Testis (tissue), 2 donors: Measurements from ENCODE around the gene GRM7.

Source experiments
- POLR2A ChIP-seq: fragments of 450-650 bp; IDR thresholded peaks from one replicate; pipeline ENCODE4 v1.6.1; 2017; ENCODE audit warnings: antibody characterized with exemption, mild to moderate bottlenecking, moderate library complexity
- TF ChIP-seq, protein P1 (sequence below), 3 experiments: fragments of 450-650 bp in 2 of 3; fragments of 200-600 bp in 1 of 3; sonication (generic) in 1 of 3; IDR thresholded peaks; one replicate each; pipeline ENCODE4 v1.5.1; 2016 to 2019; ENCODE audit warnings: antibody characterized with exemption in 3 of 3, mild to moderate bottlenecking in 2 of 3, moderate library complexity in 1 of 3

DNA sequence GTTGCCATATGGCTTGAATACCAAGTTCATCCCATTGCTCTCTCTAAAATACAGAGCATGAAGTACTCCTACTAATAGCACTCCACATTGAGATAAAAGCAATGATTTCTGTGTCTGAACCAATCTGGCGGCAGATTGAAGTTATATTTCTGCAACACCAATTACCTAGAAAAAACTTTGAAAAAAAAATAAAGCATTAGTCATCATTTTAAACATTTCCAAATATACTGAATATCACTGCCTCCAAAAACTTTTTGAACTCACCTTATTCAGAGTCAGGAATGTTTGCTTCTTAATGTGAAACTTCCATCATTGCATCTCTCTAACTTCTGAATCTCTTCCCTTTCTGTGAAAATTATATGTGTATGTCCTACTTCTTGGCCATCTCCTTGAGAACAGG lies 540.5 kb downstream of the GRM7 start:
- TF ChIP-seq, protein P1, sequence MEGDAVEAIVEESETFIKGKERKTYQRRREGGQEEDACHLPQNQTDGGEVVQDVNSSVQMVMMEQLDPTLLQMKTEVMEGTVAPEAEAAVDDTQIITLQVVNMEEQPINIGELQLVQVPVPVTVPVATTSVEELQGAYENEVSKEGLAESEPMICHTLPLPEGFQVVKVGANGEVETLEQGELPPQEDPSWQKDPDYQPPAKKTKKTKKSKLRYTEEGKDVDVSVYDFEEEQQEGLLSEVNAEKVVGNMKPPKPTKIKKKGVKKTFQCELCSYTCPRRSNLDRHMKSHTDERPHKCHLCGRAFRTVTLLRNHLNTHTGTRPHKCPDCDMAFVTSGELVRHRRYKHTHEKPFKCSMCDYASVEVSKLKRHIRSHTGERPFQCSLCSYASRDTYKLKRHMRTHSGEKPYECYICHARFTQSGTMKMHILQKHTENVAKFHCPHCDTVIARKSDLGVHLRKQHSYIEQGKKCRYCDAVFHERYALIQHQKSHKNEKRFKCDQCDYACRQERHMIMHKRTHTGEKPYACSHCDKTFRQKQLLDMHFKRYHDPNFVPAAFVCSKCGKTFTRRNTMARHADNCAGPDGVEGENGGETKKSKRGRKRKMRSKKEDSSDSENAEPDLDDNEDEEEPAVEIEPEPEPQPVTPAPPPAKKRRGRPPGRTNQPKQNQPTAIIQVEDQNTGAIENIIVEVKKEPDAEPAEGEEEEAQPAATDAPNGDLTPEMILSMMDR (IDR thresholded peaks at IDR 0.05) = no peak
- TF ChIP-seq POLR2A = no peak
